Left ventricle myocardium inferior (tissue), 1 donor: ENCODE data around the gene BCL11B. TPM values are rescaled to one million over a fixed set of nuclear protein-coding genes. Genes with fewer than 3 reads are reported as not detected.

Experiments
- DNase-seq: peaks from one replicate; pipeline ENCODE4 v3.0.0-alpha.2; 2020
- H3K27ac ChIP-seq: fragments of 200-600 bp; replicated peaks from 2 replicates; pipeline ENCODE4 v1.8.0; 2021
- H3K27me3 ChIP-seq: fragments of 200-600 bp; 2 replicates; pipeline ENCODE4 v1.8.0; 2021; ENCODE audit warnings: low read depth
- H3K36me3 ChIP-seq: fragments of 200-600 bp; 2 replicates; pipeline ENCODE4 v1.8.0; 2021
- H3K4me1 ChIP-seq: fragments of 200-600 bp; 2 replicates; pipeline ENCODE4 v1.8.0; 2021
- H3K4me3 ChIP-seq: fragments of 200-600 bp; 2 replicates; pipeline ENCODE4 v1.8.0; 2021; ENCODE audit warnings: mild to moderate bottlenecking, moderate library complexity
- H3K9me3 ChIP-seq: fragments of 200-600 bp; replicated peaks from 2 replicates; pipeline ENCODE4 v1.8.0; 2021
- intact Hi-C: fragments of 100-400 bp; cut with micrococcal nuclease; formaldehyde crosslinking; loops from one replicate; pipeline ENCODE4 v1.11.0; 2022
- total RNA-seq: library from RNA; stranded (reverse); fragmentation: NEBNext Ultra II Directional; extraction: Animal tissue kit (Norgen Biotek cat#: 25700); gene quantifications from one replicate; pipeline ENCODE4 v1.2.1, GENCODE V29; 2021
- TF ChIP-seq, protein P1 (sequence below): fragments of 200-600 bp; IDR thresholded peaks from 2 replicates; pipeline ENCODE4 v1.8.0; 2021; ENCODE audit warnings: antibody characterized with exemption, mild to moderate bottlenecking, borderline replicate concordance
- donor health status: DM: no; HTN: yes; CAD: no; lungs with severe emphysema.

The BCL11B gene
- total RNA-seq, 1 donor from 2014 or later = 0.11 TPM

DNA sequence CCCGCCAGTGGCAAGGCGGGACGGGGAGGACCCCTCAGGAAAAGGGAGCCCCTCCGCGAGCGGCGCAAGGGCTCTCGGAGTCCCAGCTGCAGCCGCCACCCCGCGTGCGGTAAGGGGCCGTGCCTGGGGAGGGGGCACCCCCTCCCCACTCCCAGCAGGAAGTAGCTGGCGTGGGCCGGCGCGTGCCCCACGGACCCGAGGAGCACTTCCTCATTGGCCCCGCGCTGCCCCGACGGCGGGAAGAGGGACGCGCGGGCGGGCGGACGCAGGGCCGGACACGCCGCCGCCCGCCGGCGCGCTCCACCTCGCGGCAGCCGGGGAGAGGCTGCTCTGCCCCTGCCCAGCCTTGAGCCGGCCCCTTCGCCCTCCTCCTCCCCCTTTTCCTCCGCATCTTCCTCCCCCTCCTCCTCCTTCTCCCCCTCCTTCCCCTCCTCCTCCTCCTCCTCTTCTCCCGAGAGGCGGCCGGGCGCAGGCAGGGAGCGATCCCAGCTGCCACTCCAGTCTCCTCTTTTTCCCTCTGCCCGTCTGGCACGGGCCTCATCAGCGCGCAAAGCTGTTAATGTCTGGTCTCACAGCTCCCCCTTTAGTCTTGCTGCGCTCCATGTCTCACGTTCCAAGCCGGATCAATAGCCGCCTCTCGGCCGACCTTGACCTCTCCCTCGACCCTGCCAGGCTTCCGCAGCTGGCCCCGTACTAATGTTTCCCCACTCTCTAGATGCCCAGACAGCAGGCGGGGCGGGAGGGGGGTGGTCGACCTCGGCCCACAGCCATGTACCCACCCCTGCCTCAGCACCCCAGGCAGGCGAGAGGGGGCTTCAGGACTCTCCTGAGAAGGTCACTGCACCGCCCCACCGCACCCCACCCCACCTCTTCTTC is 2.6 kb upstream of the BCL11B start:
- Histone ChIP-seq H3K27me3 (peaks cover 100% of the 10 kb centered on the region), H3K27ac (no peak overlapping the region), H3K4me1 (peaks cover 49% of the 10 kb centered on the region), H3K4me3 (peak overlapping the region; percentile 61), H3K9me3 (no peaks in the 10 kb centered on the region), H3K36me3 (no peaks in the 10 kb centered on the region)
- intact Hi-C loops = no loop called here
- DNase-seq = peak; percentile 23
- TF ChIP-seq, protein P1, sequence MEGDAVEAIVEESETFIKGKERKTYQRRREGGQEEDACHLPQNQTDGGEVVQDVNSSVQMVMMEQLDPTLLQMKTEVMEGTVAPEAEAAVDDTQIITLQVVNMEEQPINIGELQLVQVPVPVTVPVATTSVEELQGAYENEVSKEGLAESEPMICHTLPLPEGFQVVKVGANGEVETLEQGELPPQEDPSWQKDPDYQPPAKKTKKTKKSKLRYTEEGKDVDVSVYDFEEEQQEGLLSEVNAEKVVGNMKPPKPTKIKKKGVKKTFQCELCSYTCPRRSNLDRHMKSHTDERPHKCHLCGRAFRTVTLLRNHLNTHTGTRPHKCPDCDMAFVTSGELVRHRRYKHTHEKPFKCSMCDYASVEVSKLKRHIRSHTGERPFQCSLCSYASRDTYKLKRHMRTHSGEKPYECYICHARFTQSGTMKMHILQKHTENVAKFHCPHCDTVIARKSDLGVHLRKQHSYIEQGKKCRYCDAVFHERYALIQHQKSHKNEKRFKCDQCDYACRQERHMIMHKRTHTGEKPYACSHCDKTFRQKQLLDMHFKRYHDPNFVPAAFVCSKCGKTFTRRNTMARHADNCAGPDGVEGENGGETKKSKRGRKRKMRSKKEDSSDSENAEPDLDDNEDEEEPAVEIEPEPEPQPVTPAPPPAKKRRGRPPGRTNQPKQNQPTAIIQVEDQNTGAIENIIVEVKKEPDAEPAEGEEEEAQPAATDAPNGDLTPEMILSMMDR = peak; percentile 26

DNA sequence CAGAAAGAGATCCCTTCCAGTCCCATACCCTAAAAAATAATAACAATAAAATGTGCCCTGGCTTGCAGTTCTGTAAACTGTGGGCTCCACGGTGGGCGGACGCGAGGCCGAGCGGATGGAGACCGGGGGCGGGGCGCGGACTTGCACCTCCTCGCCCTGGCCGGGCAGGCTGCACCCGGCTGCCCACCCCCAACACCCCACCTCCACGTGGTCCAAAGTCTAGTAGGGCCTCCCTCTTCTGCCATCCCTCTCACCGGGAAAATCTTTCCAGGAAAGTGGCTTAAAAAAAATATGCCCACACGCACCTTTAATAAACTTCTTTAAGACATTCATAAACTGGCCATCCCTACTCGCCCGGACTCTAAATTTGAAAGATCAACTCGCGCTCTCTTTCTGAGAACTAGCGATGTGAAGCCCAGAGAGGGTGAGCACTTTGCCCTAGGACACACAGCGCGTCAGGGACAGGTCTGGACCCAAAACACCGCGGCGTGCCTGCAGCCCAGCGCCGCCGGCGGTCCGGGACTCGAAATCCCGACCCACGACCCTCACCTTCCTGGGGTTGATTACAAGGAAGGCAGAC is 1.9 kb upstream of the BCL11B start:
- intact Hi-C loops = no loop called here

DNA sequence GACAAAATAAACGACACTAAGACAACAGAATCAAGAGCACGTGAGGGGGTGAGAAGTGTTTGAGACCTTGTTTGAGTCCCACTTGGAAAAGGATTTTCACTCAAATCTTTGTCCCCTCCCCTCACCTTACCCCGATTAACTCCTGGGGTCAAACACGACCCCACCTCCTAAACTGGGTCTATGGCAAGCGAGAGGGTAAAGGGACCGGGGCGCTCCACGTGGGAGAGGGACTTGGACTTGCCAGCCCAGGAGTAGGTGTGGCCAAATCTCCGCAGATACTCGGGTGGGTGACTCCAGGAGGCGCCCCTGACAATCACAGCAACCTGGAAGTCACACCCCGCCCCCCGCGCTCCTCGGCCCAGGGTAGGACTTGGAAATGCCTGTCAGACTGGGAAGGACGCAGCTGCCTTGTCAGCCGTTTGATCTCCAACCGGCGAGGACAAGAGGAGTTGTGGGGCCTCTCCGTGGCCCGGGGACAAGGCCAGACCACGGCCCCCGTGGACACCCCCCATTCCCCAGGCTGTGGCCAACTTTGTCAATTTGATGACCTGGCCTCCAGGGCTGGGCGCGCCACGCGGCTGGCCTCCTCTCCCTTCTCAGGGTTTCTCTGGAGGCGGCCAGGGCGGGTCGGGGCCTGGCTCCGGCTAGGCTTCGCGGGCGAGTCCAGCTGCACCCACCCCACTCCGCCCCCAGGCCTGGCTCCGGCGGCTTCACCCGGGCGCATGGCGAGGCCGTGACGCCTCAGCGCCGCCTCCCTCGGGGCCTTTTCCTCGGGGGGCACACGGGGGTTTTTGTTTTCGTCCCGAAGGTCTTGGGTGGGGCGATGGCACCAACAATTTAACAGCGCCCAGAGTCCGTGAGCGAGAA is 1.1 kb upstream of the BCL11B start:
- H3K36me3 ChIP-seq = no peaks in the 10 kb centered on the region
- no peak for DNase-seq
- peaks cover 51% of the 10 kb centered on the region for H3K4me1 ChIP-seq
- intact Hi-C loops = no loop called here
- no peak overlapping the region for H3K27ac ChIP-seq
- H3K4me3 ChIP-seq = peak overlapping the region; percentile 61
- peaks cover 100% of the 10 kb centered on the region for H3K27me3 ChIP-seq
- H3K9me3 ChIP-seq = no peaks in the 10 kb centered on the region
- TF ChIP-seq, protein P1 = no peak

More for the DNA sequence above, 1.9 kb upstream of the BCL11B start:
- Histone ChIP-seq H3K9me3 (no peaks in the 10 kb centered on the region), H3K27me3 (peaks cover 100% of the 10 kb centered on the region), H3K4me1 (peaks cover 51% of the 10 kb centered on the region), H3K36me3 (no peaks in the 10 kb centered on the region), H3K4me3 (peak overlapping the region; percentile 61), H3K27ac (no peak overlapping the region)
- no peak for DNase-seq
- TF ChIP-seq, protein P1 = no peak

DNA sequence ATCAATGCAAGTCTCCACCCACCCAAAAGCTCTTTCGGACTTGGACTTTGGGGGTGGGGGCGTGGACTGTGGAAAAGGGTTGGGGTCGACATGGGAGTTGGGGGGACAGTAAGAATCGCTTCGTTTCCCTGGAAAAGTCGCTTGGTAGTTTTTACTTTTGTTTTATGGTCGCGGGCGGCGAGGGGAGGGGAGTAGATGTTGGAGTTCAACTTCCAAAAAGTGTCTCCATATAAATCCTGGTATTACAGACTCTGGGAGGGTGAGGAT is 568 bp upstream of the BCL11B start:
- Histone ChIP-seq H3K27ac (no peak overlapping the region), H3K27me3 (peaks cover 100% of the 10 kb centered on the region), H3K9me3 (no peaks in the 10 kb centered on the region), H3K4me3 (peak overlapping the region; percentile 61), H3K4me1 (peaks cover 51% of the 10 kb centered on the region), H3K36me3 (no peaks in the 10 kb centered on the region)
- intact Hi-C loops = no loop called here
- TF ChIP-seq, protein P1 = no peak
- DNase-seq = no peak

DNA sequence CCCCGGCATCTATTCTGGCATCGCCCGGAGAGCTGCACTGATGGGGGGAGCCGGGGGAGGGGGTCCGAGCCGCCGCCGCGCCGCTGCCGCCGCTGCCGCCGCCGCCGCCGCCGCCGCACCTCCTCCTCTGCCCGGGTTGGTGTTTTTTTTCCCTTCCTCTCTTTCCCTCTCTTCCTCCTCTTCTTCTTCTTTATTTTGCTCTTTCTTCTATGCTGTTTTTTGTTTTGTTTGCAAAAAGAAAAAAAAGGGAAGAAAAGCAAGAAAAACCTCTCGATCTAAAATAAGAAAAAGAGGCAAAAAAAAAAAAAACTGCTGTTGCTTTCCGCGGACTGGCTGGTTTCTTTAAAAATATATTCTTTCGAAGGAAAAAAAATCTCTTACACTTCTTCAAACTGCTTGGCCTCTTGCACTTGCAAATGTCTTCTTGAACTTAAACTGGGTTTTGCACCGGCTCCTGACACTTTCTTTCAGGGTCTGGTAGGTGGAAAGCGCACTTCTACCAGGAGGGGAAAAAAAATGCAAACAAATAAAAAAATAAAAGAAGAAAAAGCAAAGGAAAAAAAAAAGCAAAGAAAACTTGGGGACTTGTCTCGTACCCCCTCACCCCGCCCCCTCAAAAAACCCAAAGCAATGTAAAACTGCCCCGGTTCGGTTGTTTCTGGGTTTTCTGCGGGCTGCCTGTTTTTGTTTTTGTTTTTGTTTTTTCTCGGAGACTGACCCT is 616 bp downstream of the BCL11B start:
- no peak for DNase-seq
- intact Hi-C loops = no loop called here
- no peaks in the 10 kb centered on the region for H3K9me3 ChIP-seq
- H3K27me3 ChIP-seq = peaks cover 100% of the 10 kb centered on the region
- no peak overlapping the region for H3K27ac ChIP-seq
- peak overlapping the region; percentile 61 for H3K4me3 ChIP-seq
- peaks cover 51% of the 10 kb centered on the region for H3K4me1 ChIP-seq
- H3K36me3 ChIP-seq = no peaks in the 10 kb centered on the region
- TF ChIP-seq, protein P1 = no peak
